NB4 (cell line): ENCODE measurements around the gene CCDC172.

Source experiments
- CTCF ChIP-seq: IDR thresholded peaks from one replicate; pipeline ENCODE4 v1.5.1; 2012; ENCODE audit warnings: low read depth, low read length
- MAX ChIP-seq: IDR thresholded peaks from 2 replicates; pipeline ENCODE4 v1.6.1; 2011; ENCODE audit warnings: low read depth, low read length
- MYC ChIP-seq: IDR thresholded peaks from 2 replicates; pipeline ENCODE4 v1.6.1; 2011; ENCODE audit warnings: low read depth, low read length
- POLR2A ChIP-seq: IDR thresholded peaks from 2 replicates; pipeline ENCODE4 v1.6.1; 2011; ENCODE audit warnings: mild to moderate bottlenecking; ENCODE audit not compliant: insufficient read length; ENCODE audit errors: extremely low read depth

GRCh38 chr10:116398224-116398623 lies 74.0 kb downstream of the CCDC172 start:
- TF ChIP-seq CTCF, result no peak
- no peak for TF ChIP-seq MAX
- no peak for TF ChIP-seq POLR2A
- no peak for TF ChIP-seq MYC
